Effector memory CD4-positive, alpha-beta T cell (primary cell): ENCODE measurements around the gene ITPR3.

Source experiments
- DNase-seq, 3 donors: peaks; one replicate each; pipeline ENCODE4 v3.0.0-alpha.2; 2020
- H3K27ac ChIP-seq: 2 replicates; pipeline ENCODE4 v1.7.0; 2013; ENCODE audit warnings: mild to moderate bottlenecking, low read length, moderate library complexity; ENCODE audit not compliant: insufficient read depth, poor library complexity, severe bottlenecking
- H3K27me3 ChIP-seq: replicated peaks from 2 replicates; pipeline ENCODE4 v1.7.0; 2013; ENCODE audit warnings: mild to moderate bottlenecking, low read length; ENCODE audit not compliant: insufficient read depth, control insufficient read depth, poor library complexity, severe bottlenecking
- H3K36me3 ChIP-seq: 2 replicates; pipeline ENCODE4 v1.7.0; 2013; ENCODE audit warnings: mild to moderate bottlenecking, low read length, moderate library complexity; ENCODE audit not compliant: control insufficient read depth, insufficient read depth
- H3K4me1 ChIP-seq: 2 replicates; pipeline ENCODE4 v1.7.0; 2013; ENCODE audit warnings: low read length, mild to moderate bottlenecking; ENCODE audit not compliant: control insufficient read depth, insufficient read depth, poor library complexity, severe bottlenecking
- H3K4me3 ChIP-seq: 2 replicates; pipeline ENCODE4 v1.7.0; 2013; ENCODE audit warnings: low read length, low read depth, mild to moderate bottlenecking; ENCODE audit not compliant: insufficient read depth, poor library complexity, severe bottlenecking
- H3K9me3 ChIP-seq: 2 replicates; pipeline ENCODE4 v1.7.0; 2013; ENCODE audit warnings: mild to moderate bottlenecking, low read length, moderate library complexity; ENCODE audit not compliant: control insufficient read depth

Gene ITPR3

DNA sequence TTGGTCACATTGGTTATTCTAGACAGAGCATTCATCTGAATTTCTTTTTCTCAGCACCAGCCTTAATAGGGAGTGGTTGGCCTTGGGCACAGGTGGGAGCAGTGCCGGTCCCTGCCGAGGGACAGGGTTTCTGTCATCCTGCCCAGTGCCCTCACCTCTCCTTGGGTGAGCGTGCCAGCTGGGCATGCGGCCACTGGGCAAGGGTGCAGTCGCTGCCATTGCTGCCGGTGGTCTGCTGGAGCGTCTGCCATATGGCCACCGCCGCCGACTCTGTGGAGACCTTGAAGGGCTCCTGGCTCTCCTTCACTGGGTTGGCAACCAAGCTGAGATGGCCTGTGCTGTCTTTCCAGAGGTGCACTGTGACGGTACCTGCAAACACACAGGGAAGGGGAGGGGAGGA, 106.8 kb downstream of the ITPR3 start:
- H3K9me3 ChIP-seq = no peaks in the 10 kb centered on the region
- H3K27ac ChIP-seq = no peak overlapping the region
- DNase-seq = no peak
- no peaks in the 10 kb centered on the region for H3K27me3 ChIP-seq
- H3K4me3 ChIP-seq = no peak overlapping the region
- no peaks in the 10 kb centered on the region for H3K4me1 ChIP-seq
- no peaks in the 10 kb centered on the region for H3K36me3 ChIP-seq

DNA sequence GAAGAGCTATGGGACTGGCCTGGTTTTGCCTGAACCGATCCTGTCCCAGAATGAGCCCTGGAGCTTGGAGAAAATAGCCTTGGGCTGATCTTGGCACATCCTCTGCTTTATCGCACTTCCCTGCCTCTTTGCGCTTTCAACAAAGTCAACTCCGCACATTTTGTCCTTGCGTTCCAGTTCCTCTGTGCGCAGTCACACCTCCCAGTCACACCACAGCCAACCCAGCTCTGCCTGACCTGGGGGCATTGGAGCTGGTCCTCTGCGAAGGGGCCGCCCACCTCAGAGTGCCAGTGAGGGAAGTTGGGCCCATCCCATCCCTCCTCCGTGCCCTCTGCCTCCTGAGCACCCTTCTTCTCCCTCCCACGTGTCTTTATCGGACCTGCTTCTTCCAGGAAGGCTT, 107.3 kb downstream of the ITPR3 start:
- no peaks in the 10 kb centered on the region for H3K9me3 ChIP-seq
- H3K27me3 ChIP-seq = no peaks in the 10 kb centered on the region
- H3K27ac ChIP-seq = no peak overlapping the region
- no peaks in the 10 kb centered on the region for H3K36me3 ChIP-seq
- H3K4me3 ChIP-seq = no peak overlapping the region
- H3K4me1 ChIP-seq = no peaks in the 10 kb centered on the region
- DNase-seq = no peak

DNA sequence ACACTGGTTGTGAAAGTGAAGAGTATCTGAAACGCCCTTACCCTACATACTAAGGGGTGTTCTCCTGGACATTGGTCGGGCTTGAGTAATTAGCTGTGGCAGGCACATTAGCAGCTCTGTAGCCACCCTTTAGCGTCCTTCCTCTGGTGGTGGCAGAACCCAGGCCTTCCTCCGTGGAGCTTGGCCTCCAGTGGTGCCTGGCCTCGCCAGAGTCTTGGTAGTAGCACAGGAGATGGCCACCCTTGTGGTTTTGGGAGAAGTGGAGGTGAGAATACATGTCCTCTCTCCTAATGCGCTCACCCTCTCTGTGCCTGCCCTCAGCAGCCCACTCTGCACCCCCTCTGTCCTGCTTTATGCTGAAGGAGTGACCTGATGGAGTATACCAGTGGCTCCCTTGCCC, 107.9 kb downstream of the ITPR3 start:
- no peak for DNase-seq
- no peaks in the 10 kb centered on the region for H3K4me1 ChIP-seq
- H3K27ac ChIP-seq = no peak overlapping the region
- no peak overlapping the region for H3K4me3 ChIP-seq
- no peaks in the 10 kb centered on the region for H3K9me3 ChIP-seq
- no peaks in the 10 kb centered on the region for H3K36me3 ChIP-seq
- no peaks in the 10 kb centered on the region for H3K27me3 ChIP-seq

DNA sequence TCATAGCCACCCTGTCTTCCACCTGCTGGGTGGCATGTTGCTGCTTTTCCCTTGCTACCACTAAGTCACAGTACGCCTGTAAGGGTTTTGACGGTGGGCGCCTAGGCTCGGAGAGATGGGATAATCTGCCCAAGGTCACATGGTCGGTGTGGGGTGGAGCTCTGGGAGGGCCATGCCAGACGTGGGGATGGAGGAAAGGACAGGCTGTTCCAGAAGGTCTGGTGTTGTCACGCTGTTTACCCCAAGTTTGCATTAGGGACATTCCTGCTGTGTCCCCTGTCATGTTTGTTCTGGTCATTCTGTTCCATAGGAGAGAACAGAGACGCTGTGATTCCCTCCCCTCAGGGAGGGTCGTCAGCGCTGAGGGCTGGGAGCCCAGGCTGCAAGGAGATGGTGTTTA, 109.5 kb downstream of the ITPR3 start:
- H3K4me1 ChIP-seq = no peaks in the 10 kb centered on the region
- no peak overlapping the region for H3K4me3 ChIP-seq
- no peak for DNase-seq
- H3K27ac ChIP-seq = no peak overlapping the region
- H3K27me3 ChIP-seq = no peaks in the 10 kb centered on the region
- H3K9me3 ChIP-seq = no peaks in the 10 kb centered on the region
- H3K36me3 ChIP-seq = no peaks in the 10 kb centered on the region

DNA sequence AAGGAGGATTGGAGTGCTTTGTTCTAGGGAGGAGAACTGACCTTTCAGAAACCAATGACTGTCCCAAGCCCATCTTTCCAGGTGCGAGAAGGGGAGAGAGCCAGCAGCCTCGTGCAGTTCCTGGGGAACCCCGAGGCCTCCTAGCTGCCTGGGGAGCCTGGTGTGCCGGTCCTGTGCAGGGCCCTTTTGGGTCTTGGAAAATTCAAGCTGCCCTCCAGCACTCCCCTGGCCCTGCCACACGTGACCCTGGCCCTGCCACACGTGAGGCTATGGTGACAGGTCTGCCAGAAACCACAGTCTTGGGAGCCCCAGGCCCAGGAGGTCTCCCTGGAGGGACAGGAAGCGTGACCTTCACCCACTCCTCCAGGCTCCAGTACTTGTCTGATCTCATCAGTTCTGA, 109.9 kb downstream of the ITPR3 start:
- Histone ChIP-seq H3K9me3 (no peaks in the 10 kb centered on the region), H3K4me1 (no peaks in the 10 kb centered on the region), H3K4me3 (no peak overlapping the region), H3K27me3 (no peaks in the 10 kb centered on the region), H3K27ac (no peak overlapping the region), H3K36me3 (no peaks in the 10 kb centered on the region)
- no peak for DNase-seq

DNA sequence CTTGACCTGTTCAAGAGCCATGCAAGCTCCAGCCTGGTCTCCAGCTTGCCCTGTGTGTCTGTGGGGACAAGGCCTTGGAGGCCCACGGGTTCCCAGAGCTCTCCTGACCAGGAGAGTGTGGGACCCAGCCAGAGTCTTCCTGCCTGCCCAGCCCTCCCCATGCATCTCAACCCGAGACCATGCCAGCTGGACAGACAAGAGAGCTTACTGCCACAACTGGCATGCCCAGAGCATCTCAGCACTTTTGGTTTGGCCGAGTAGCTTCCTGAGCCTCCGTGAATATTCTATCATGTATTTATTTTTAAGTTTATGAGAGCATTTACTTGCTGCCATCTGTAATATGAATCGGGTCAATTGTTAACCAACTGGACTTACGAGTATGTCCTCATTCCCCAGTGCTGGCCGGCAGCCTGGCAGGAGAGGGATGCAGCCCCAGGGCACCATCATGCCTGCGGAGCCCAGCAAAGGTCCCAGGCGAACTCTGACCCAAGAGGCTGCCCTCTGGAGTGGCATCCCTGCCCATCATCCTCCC, 110.7 kb downstream of the ITPR3 start:
- no peaks in the 10 kb centered on the region for H3K4me1 ChIP-seq
- no peak overlapping the region for H3K27ac ChIP-seq
- no peaks in the 10 kb centered on the region for H3K9me3 ChIP-seq
- no peak for DNase-seq
- no peak overlapping the region for H3K4me3 ChIP-seq
- no peaks in the 10 kb centered on the region for H3K36me3 ChIP-seq
- no peaks in the 10 kb centered on the region for H3K27me3 ChIP-seq

DNA sequence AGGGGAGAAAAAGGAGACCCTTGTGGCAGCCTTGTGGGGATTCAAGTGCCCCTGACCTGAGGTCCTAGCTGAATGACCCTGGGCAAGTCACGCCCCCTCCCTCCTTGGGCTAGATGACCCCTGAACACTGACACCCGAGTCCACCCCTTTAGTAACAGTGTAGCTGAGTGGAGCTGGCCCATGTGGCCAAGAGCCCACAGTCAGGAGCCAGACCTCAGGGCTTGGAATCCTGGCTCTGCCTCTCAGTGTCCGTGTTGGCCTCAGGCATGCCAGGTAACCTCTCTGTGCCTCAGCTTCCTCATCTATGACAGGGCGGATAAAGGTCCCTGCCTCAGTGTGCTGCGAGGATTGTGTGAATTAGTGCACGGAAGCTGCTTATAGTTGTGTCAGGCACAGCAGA, 111.3 kb downstream of the ITPR3 start:
- H3K4me1 ChIP-seq = no peaks in the 10 kb centered on the region

DNA sequence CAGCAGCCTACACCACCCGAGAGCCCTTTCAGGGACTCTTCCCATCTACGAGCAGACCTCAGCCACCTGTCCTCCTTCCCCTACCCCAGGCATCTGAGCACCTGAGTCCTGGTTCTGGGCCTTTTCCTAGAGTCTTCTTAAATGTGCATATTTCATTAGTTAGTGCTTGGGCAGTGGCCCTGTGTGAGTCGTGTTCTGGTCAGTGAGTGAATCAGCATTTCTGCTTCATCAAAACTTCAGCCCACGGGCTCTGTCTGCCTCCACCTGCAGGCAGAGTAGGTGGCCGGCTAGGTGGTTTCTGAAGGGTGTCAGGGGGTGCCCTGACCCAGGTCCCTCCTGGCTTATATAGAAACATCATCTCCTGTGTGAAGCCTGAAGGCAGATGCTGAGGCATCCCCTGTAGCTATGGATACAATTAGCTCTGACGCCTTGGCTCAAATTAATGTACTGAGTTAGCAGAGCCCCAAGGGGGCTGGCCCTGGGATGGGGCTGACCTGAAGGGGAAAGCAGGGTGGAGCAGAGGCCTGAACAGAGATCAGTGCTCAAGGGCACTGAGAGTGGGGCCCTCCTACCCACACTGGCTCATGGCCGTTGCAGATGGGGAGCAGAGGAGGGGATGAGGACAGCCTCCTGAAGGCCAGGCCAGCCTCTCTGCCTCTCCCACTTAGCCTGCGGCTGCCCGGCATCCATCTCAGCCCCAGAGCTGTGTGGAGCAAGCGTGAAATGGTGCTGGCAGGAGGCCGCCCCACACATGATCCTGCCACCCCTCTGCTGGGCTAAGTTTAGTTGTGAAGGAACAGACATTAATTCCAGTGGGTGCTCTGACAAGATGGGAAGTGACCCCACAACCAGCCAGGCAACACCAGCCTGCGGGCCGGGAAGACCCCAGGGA, 111.9 kb downstream of the ITPR3 start:
- no peaks in the 10 kb centered on the region for H3K36me3 ChIP-seq
- H3K4me1 ChIP-seq = no peaks in the 10 kb centered on the region
- no peak overlapping the region for H3K27ac ChIP-seq
- DNase-seq = no peak
- H3K27me3 ChIP-seq = no peaks in the 10 kb centered on the region
- H3K4me3 ChIP-seq = no peak overlapping the region
- no peaks in the 10 kb centered on the region for H3K9me3 ChIP-seq

More for the DNA sequence above, 111.3 kb downstream of the ITPR3 start:
- H3K4me3 ChIP-seq = no peak overlapping the region
- H3K27ac ChIP-seq = no peak overlapping the region
- H3K27me3 ChIP-seq = no peaks in the 10 kb centered on the region
- no peaks in the 10 kb centered on the region for H3K9me3 ChIP-seq
- no peaks in the 10 kb centered on the region for H3K36me3 ChIP-seq
- DNase-seq = no peak

DNA sequence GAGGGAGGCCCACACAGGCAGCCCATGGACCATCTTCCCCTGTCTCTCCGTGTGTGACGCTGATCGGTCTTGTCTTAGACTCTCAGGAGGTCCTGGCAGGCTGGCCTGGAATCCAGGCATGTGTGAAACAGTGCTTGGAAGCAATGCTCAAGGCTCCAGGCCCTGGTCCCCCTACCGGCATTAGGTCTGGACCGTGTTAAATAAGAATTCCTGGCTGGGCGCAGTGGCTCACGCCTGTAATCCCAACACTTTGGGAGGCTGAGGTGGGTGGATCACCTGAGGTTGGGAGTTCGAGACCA, 112.5 kb downstream of the ITPR3 start:
- Histone ChIP-seq H3K36me3 (no peaks in the 10 kb centered on the region), H3K4me3 (no peak overlapping the region), H3K9me3 (no peaks in the 10 kb centered on the region), H3K27me3 (no peaks in the 10 kb centered on the region), H3K27ac (no peak overlapping the region), H3K4me1 (no peaks in the 10 kb centered on the region)
- DNase-seq = no peak

DNA sequence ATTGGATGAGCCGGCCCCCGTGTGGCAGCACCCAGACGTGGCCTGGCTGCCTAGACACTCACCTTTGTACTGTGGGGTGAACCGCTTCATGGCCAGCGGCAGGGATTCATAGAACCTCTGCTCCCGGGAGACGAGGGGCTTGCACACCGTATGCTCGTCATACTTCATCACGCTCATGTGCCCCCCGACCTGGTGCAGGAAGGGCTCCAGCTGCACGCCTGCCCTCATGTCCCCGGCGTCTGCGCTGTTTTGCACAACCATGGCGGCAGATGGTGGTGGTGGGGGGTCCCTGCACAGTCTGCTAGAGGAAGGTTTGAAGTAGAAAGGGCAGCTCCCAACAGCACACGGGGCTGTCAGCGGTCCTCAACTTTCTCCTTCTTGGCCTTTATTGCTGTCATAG, 114.1 kb downstream of the ITPR3 start:
- H3K36me3 ChIP-seq = no peaks in the 10 kb centered on the region
- H3K4me3 ChIP-seq = no peak overlapping the region
- no peak for DNase-seq
- no peaks in the 10 kb centered on the region for H3K9me3 ChIP-seq
- no peaks in the 10 kb centered on the region for H3K27me3 ChIP-seq
- H3K4me1 ChIP-seq = no peaks in the 10 kb centered on the region
- H3K27ac ChIP-seq = no peak overlapping the region
